CD4-positive, alpha-beta T cell treated with Interleukin-1 beta for 1 hour (primary cell): ENCODE results near the gene ASCL4.

ENCODE experiments used
- DNase-seq, 2 donors: peaks; one replicate each; pipeline ENCODE4 v3.0.0-alpha.2; 2020 to 2022

ASCL4 gene

DNA sequence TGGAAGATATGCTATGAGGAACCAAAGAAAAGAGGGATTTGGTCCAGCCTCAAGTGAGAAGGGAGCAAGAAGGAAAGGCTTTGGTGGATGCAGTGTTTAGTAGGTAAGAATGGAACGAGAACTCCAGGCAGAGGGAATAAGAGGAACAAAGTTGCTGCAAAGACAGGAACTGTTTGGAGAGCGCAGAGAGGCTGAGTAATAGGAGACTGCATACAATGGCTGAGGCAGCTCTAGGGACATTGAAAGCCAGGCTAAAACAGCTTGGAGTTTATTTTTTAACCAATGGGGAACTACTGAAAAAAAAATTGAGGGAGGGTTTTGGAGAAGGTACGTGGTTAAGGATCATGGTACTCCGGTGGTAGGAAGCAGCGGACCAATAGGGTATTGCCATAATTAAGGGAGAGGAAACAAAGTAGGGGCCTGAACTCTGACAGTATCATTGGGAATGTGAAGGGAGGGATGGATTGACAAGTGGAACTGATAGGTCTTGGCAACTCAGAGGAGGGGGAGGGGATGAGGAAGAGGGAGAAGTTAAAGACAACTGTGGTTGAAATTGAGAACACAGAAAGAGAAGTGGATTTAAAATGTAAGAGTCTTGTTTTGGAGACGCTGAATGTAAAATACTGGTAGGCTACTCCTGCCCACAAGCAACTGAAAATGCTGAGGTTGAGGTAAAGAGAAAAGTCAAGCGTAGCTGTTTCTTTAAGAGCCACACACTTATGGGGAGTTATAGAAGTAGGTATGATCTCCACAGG lies 4.8 kb downstream of the ASCL4 start:
- no peak for DNase-seq

DNA sequence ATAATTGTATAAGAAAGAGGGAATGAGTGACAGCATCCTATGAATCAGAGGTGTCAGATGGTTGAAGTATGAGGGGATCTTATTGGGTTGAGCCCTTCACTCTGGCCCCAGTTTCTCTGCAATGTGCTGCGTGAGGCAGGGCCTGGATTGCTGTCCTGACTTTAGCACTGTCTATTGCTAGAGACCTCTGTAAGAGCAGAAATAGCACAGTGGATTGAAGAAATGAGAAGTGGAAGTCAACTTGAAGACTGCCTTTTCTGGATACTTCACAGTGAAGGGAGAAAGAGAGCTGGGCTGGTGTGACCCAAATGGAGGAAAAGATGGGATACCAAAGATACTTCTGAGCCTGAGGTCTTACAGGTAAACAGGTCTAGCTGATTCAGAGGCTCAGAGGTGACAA lies 5.8 kb downstream of the ASCL4 start:
- DNase-seq: no peak

DNA sequence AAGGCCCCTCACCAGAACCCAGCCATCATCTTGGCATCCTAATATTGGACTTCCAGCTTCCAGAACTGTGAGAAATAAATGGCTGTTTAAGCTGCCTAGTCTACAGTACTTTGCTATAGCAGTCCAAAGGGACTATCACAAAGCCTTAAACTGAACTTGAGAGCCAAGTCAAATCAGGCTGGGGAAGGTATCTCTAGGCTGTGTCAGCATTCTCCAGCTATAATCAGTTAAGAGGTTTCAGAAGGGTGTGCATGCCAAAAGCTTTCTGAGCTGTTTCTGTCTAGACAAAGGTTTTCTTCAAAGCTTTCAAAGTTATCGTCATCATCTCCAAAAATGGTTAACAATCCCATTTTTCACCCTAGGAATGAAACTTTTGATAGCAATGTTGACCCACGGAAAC lies 7.6 kb downstream of the ASCL4 start:
- no peak for DNase-seq

DNA sequence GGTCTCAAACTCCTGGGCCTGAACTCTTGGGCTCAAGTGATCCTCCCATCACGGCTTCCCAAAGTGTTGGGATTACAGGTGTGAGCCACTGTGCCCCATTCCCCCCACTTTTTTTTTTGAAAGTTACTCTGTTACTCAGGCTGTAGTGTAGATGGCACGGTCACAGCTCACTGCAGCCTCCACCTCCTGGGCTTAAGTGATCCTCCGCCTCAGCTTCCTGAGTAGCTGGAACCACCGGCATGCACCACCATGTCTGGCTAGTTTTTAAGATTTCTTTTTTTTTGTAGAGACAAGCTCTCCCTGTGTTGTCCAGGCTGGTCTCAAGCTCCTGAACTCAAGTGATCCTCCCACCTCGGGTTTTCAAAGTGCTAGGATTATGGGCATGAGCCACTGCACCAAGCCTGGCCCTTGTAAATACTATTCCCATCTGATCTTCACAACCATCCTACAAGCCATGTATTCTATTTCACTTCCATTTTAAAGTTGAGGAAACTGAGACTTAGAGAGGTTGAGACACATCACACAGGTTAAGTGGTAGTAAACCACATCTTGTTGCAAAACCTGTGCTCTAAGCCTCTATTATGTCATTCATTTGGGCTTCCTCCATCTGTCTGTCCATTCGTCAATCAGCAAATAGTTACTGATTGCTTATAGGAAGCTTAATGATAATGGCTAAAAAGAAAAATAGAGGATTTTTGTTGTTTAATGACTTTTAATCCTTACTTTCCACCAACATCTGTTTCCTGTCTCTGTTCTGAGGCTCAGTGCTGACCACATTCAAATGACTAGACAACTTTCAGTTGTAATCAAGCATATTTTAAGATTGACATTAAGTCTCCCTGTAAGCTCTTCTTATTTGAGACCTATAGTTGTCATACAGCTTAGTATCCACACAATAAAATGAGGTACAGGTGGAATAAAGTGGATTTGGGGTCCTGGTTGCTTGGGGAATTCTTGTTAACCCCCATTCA lies 9.2 kb downstream of the ASCL4 start:
- no peak for DNase-seq

DNA sequence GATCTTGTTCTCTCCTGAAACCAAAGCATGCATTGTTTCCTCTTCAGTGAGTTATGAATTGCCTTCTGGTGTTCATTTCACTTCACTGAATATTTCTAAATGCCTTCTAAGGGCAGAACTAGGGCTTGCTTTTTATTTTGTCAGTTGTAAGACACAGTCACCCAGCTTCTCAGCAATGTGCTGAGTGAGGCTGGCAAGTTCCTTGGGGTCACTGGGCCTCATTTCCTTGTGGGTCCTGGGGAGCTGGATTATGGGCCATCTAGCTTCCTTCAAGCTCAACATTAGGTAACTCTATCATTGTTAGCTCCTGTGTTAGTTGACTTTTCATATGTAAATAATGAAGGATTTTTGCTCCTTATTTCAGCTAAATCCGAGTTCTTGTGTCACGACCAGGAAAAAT lies 13.8 kb downstream of the ASCL4 start:
- DNase-seq: no peak

DNA sequence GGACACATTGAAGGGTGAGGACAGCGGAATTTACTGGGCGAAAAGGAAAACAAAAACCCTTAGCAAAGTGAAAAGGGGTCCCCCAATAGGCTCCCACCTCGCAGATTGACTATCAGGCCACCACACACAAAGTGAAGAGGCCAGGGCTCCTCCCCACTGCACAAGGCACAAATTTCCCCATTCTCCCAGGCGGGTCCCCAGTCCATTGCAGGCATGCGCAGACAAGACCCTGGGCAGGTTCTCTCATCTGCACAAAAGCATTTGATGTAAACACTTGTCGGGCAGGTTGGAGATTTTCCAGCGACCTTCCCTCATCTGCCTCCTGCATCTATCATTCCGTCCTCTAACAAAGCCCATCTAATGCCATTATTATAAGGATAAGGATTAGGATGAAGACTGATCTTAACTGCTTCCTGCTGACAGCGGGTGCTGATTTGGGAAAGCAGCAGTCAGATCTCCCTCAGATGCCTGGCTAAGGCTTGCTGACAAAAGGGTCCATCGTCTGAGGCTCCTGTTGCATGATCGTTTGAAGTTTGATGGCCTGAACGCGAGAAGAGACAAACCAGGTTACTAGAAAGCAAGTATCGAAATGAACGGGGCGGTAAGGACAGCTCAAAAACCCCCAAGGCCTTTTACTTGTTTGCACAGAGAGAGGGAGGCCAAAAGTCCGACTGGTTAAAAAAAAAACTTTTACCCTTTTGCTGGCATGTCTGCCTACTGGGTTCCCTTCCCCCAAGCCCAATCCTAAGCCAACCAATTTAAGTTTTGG lies 14.4 kb downstream of the ASCL4 start:
- DNase-seq: no peak

DNA sequence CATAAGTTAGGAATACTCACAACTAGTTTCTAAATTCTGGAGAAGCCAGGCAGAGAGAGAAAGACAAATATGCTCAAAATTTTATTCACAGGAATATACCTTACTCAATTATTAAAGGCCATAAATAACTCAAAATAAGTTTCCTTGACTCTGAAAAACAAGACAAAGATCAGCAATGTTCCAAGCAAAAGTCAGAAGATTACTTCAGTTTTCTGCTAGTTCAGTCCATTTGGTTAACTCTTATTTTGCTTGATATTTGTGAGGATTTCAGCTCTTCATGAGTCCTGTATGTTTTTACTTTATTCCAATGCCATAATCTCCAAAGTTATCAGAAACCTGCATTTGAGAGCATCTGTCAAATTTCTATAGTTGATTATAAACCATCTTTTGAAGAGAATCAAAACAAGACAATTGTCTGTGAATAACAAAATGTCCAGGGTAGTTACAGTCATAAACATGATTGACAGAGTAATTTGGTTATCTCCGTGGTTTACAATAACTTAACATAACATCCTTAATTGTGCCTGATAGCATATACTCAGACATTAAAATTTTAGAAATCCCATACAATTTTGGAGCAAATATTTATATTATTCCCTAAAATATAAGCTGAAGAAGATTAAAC lies 17.1 kb downstream of the ASCL4 start:
- no peak for DNase-seq

DNA sequence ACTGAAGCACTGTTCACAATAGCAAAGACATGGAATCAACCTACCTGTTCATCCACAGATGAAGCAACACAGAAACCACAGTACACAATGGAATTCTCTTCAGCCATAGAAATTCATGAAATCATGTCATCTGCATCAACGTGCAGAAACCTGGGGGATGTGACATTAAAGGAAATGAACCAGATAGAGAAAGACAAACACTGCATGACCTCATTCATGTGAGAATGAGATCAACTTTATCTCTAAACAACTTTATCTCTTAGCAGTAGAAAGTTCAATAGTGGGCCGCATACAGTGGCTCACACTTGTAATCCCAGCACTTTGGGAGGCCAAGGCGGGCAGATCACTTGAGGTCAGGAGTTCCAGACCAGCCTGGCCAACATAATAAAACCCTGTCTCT lies 19.9 kb downstream of the ASCL4 start:
- DNase-seq: no peak

DNA sequence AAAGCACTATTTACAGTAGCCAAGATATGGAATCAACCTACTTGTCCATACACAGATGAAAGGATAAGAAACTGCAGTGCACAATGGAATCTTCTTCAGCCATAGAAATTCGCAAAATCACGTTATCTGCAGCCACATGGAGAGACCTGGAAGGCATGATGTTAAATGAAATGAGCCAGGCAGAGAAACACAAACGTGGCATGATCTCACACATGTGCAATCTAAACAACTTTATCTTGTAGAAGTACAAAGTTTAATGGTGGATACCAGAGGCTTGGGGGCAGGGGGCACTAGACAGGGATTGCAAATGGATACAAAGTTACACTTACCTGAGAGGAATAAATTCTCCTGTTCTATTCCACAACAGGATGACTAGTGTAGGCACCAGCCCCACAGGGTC lies 24.1 kb downstream of the ASCL4 start:
- DNase-seq: no peak

DNA sequence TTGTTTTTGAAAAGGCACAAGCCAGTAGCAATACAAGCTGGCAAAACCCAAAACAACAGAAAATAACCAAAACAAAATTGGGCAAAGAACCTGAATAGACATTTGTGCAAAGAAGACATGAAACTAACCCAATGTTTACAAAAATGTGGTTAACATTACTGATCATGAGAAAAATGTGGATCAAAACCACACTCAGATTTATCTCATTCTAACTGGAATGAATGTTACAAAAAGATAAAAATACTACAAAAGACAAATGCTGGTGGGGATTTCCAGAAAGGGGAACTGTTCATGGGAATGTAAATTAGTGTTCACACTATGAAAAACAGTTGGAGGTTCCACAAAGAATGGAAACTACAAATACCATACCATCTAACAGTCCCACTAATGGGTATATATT lies 26.6 kb downstream of the ASCL4 start:
- DNase-seq: no peak

DNA sequence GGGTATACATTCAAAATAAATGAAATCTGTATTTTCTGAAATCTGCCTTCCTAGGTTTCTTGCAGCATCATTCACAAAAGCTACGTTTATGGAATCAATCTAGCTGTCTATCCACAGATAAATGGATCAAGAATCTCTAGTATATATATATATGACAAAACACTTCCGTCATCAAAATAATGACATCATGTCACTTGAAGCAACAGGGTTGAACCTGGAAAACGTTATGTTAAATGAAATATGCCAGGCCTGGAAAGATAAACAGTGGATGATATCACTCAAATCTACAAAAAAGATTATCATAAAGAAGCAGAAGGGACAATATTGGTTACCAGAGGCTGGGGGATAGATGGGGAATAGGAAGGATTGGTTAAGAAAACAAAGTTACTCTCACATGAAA lies 28.6 kb downstream of the ASCL4 start:
- DNase-seq: no peak

DNA sequence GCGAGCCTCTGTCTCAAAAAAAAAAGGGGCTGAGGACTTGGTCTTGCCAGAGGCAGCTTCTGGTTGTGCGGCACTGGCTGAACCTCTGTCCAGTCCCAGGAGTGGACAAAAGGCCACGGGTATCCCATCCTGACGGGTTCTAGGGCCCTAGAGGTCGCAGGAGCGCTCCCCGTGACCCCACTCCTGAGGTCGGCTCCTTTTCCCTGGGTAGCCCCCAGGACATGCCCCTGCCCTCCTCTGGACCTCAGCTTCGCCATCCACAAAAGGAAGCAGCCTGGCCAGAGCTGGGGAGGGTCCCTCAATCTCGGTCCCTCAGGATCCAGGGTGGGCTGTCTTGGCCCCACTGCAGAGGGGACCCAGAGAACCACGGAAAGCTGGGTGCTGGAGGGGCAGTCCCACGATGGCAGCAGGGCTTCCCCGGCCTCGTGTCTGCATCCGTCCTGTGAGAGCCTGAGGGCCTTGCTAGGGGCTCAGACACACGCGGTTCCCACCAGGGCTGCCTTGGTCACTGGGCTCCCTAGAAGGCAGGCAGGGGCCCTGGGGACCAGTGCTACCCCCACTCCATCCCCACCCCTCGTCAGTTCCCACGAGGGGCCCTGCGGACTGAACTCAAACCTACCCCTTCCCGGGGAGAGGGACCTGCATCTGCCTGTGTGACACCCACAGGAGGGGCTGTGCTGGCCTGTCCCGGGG lies 31.1 kb downstream of the ASCL4 start:
- DNase-seq: no peak

DNA sequence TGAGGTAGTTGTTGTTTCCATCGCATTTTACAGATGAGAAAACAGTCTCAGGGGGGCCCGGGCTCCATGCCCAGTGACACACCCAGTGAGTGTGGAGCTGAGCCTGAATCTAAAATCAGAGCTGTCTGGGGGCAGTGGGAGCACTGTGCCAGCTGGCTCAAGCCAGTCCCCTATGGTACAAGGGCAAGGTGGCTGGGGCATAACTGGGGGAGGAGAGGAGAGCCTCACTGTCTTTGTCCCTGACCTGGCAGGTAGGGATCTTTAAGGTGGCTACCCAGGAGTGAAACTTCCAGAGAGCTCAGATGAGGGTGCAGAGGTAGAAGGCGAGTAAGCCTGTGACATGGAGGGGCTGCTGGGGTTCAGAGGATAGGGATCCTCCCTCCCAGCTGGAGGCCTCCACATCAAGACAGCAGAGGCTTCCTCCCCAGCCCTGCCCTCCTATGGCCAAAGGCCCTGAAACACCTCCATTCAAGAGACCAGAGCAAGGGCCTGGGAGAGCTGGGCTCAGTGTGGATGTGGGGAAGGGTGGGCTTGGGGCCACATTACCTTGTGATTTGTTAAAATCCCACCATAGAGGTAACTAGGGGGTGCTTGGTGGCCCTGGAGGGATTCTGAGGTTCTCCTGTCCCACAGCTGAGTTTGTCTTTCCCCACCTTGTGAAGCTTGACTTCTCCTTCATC lies 33.1 kb downstream of the ASCL4 start:
- DNase-seq: no peak

DNA sequence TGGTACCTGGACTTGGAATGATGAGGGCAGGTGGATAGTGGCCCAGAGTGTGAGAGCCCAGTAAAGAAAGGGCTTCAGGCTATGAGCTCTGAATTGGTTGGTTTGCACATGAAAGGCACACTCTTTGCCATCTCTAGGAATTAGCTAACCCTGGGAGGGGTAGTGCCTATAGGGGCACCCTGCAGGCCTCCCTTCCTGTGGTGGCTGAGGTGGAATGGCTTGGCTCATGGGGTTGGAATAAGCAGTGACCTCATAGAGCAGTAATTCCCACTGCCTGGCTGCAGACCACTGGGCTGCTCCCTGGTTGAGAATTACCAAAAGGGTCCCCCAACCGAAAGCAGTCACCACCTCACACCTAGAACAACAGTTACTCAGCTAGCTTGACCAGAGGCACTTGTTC lies 42.7 kb downstream of the ASCL4 start:
- no peak for DNase-seq

DNA sequence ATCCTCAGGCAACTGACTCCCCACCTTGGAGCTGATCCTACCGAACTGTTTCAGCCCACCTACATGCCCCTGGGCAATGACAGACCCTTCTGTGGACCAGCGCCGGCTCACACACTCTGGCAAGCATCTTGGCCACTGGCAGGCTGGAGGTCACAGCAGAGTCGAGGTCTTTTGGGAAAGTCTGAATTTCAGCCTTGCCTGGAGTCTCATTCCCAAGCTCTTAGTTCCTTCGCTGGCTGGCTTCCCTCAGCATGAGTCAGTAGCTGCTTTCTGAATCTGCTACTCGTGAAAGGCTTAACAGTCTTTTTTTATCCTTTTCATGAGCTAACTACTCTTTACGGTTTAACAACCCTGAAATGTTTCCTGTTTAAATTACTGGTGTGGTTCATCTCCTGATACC lies 44.5 kb downstream of the ASCL4 start:
- no peak for DNase-seq

DNA sequence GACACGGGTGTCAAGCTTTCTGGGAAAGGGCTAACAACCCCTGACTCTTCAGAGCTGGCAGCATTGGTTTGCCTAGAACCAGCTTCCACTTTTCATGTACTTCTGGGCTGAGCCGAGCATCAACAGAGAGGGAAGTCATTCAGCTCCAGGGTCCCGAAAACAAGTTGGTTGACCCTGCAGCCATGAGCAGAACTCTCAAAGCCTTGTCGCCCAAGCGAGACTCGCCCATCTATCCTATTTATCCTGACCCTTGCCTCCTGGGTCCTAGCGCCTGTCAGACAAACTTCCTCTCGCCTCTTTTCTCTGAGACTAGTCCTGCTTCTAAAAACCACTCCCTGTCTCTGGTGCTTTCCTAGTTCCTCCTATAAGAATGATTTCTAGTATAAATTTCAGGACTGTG lies 47.9 kb downstream of the ASCL4 start:
- DNase-seq: no peak
